Measurements from ENCODE around the gene TLX2.

- TF ChIP-seq, protein P1, sequence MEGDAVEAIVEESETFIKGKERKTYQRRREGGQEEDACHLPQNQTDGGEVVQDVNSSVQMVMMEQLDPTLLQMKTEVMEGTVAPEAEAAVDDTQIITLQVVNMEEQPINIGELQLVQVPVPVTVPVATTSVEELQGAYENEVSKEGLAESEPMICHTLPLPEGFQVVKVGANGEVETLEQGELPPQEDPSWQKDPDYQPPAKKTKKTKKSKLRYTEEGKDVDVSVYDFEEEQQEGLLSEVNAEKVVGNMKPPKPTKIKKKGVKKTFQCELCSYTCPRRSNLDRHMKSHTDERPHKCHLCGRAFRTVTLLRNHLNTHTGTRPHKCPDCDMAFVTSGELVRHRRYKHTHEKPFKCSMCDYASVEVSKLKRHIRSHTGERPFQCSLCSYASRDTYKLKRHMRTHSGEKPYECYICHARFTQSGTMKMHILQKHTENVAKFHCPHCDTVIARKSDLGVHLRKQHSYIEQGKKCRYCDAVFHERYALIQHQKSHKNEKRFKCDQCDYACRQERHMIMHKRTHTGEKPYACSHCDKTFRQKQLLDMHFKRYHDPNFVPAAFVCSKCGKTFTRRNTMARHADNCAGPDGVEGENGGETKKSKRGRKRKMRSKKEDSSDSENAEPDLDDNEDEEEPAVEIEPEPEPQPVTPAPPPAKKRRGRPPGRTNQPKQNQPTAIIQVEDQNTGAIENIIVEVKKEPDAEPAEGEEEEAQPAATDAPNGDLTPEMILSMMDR (IDR thresholded peaks at IDR 0.05; ENCODE audit: low read depth, low read length, missing input control): no peak
- TF ChIP-seq SP1 (IDR thresholded peaks at IDR 0.05) (no peak), RAD21 (IDR thresholded peaks at IDR 0.05) (no peak), RXRA (IDR thresholded peaks at IDR 0.05) (no peak)
Measured at GRCh38 chr2:74564222-74564621, 50.0 kb downstream of the TLX2 start.

Data from liver (tissue), 3 donors.